Fibroblast of skin of right quadriceps (primary cell): ENCODE results near the gene CCT8L2.
"Not testable (repeated sequence)": the region's sequence is repeated elsewhere in the genome, so short reads cannot be mapped to it uniquely, and the experiment has no call there.

Source experiments
- DNase-seq: peaks from one replicate; pipeline ENCODE4 v3.0.0-alpha.2; 2013

Gene CCT8L2

GRCh38 chr22:16592231-16592630, 379 bp downstream of the CCT8L2 start:
- DNase-seq = not testable (repeated sequence)

GRCh38 chr22:16591136-16591535, 1.5 kb downstream of the CCT8L2 start:
- not testable (repeated sequence) for DNase-seq

- DNase-seq = no peak
Observed at GRCh38 chr22:16586991-16587390, 5.6 kb downstream of the CCT8L2 start.

- DNase-seq = no peak
Observed at GRCh38 chr22:16586170-16586569, 6.4 kb downstream of the CCT8L2 start.

- DNase-seq = not testable (repeated sequence)
Observed at GRCh38 chr22:16580872-16581271, 11.7 kb downstream of the CCT8L2 start.

GRCh38 chr22:16569240-16569834, 23.3 kb downstream of the CCT8L2 start:
- DNase-seq = not testable (repeated sequence)

- no peak for DNase-seq
Observed at GRCh38 chr22:16568425-16568758, 24.2 kb downstream of the CCT8L2 start.

GRCh38 chr22:16567617-16568424, 24.8 kb downstream of the CCT8L2 start:
- not testable (repeated sequence) for DNase-seq

- not testable (repeated sequence) for DNase-seq
Observed at GRCh38 chr22:16566421-16567151, 26.0 kb downstream of the CCT8L2 start.

GRCh38 chr22:16565585-16566420, 26.8 kb downstream of the CCT8L2 start:
- not testable (repeated sequence) for DNase-seq

- DNase-seq = not testable (repeated sequence)
Observed at GRCh38 chr22:16564837-16565584, 27.6 kb downstream of the CCT8L2 start.

GRCh38 chr22:16563555-16564520, 28.8 kb downstream of the CCT8L2 start:
- DNase-seq = no peak

- no peak for DNase-seq
Observed at GRCh38 chr22:16562711-16563554, 29.7 kb downstream of the CCT8L2 start.

- DNase-seq = not testable (repeated sequence)
Observed at GRCh38 chr22:16561093-16561658, 31.4 kb downstream of the CCT8L2 start.

- DNase-seq = not testable (repeated sequence)
Observed at GRCh38 chr22:16560651-16561050, 32.0 kb downstream of the CCT8L2 start.

GRCh38 chr22:16559996-16560395, 32.6 kb downstream of the CCT8L2 start:
- DNase-seq = not testable (repeated sequence)

- no peak for DNase-seq
Observed at GRCh38 chr22:16559056-16559955, 33.3 kb downstream of the CCT8L2 start.

- not testable (repeated sequence) for DNase-seq
Observed at GRCh38 chr22:16558376-16558945, 34.1 kb downstream of the CCT8L2 start.
